Measurements from ENCODE around the gene ITIH2. TPM values are rescaled to one million over a fixed set of nuclear protein-coding genes. Genes with fewer than 3 reads are reported as not detected.

ITIH2 gene
- polyA plus RNA-seq, 3 donors = not detected

- Histone ChIP-seq H2AFZ (ENCODE audit: insufficient read depth, low read depth, low read length, poor library complexity, severe bottlenecking) (no peak overlapping the region), H3K9ac (ENCODE audit: insufficient read depth, low read length, poor library complexity, severe bottlenecking) (no peak overlapping the region), H3K79me2 (ENCODE audit: insufficient read depth, low read length) (no peaks in the 10 kb centered on the region), H3K4me3 (replicated peaks in 1 of 3; ENCODE audit: low read depth in 2 of 3, low read length in 3 of 3) (no peak overlapping the region), H3K27me3 (ENCODE audit: control insufficient read depth in 2 of 2, insufficient read depth in 2 of 2, low read length in 2 of 2) (no peaks in the 10 kb centered on the region), H4K20me1 (ENCODE audit: insufficient read depth, low read length) (no peaks in the 10 kb centered on the region), H3K36me3 (replicated peaks in 1 of 2; ENCODE audit: control insufficient read depth in 1 of 2, insufficient read depth in 2 of 2, low read length in 2 of 2) (no peaks in the 10 kb centered on the region), H3K27ac (ENCODE audit: low read depth in 1 of 2, low read length in 2 of 2) (no peak overlapping the region), H3K4me2 (replicated peaks; ENCODE audit: extremely low read depth, low read length, poor library complexity, severe bottlenecking) (no peak overlapping the region), H3K9me3 (replicated peaks in 1 of 2; ENCODE audit: control insufficient read depth in 1 of 2, insufficient read depth in 1 of 2, low read length in 2 of 2) (peaks cover 10 to 18% of the 10 kb centered on the region in 2 donors), H3K4me1 (ENCODE audit: control insufficient read depth in 1 of 2, insufficient read depth in 2 of 2, low read length in 2 of 2) (no peaks in the 10 kb centered on the region)
- H3K9me3 Mint-ChIP-seq = peaks cover 8 to 20% (median 15%) of the 10 kb centered on the region in 7 donors
- H3K27ac Mint-ChIP-seq = no peak overlapping the region
- H3K4me1 Mint-ChIP-seq = no peaks in the 10 kb centered on the region
- intact Hi-C loops (cut with micrococcal nuclease) = no loop called here
- no peaks in the 10 kb centered on the region for H3K36me3 Mint-ChIP-seq
- DNase-seq = no peak
- H3K4me3 Mint-ChIP-seq = no peak overlapping the region
- H3K27me3 Mint-ChIP-seq (ENCODE audit: low read depth in 3 of 3) = peaks cover 0 to 9% (median 8%) of the 10 kb centered on the region in 3 donors
- TF ChIP-seq CTCF (IDR thresholded peaks at IDR 0.05) = no peak
- WGBS (ENCODE audit: insufficient coverage) = 95% methylated on average over 3 of the region's 3 CpGs
Observed at GRCh38 chr10:7696545-7696944, 6.6 kb upstream of the ITIH2 start.

DNA sequence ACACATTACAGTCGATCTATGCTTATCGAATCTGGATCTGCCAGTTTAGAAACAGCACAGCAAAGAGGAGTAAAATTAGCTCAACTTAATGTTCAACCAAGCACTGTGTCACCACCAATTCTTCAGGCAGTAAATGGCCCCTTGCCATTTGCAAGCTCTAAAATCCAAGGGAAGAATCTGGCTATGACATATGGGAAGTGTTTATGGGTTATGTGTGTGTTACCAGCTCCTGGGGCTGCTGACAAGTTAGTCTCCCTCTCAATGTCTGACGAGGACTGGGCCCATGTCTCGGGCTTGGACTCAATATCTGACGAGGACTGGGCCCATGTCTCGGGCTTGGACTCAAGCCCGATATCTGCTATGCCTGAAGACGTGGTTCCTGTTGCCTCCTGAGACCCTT, 5.7 kb upstream of the ITIH2 start:
- peaks cover 6 to 14% (median 9%) of the 10 kb centered on the region in 7 donors for H3K9me3 Mint-ChIP-seq
- 96% methylated on average over 7 of the region's 8 CpGs for WGBS (ENCODE audit: insufficient coverage)
- H3K4me1 Mint-ChIP-seq = no peaks in the 10 kb centered on the region
- DNase-seq = no peak
- peaks cover 0 to 13% (median 8%) of the 10 kb centered on the region in 3 donors for H3K27me3 Mint-ChIP-seq (ENCODE audit: low read depth in 3 of 3)
- Histone ChIP-seq H3K27ac (ENCODE audit: low read depth in 1 of 2, low read length in 2 of 2) (no peak overlapping the region), H3K4me3 (replicated peaks in 1 of 3; ENCODE audit: low read depth in 2 of 3, low read length in 3 of 3) (no peak overlapping the region), H3K4me2 (replicated peaks; ENCODE audit: extremely low read depth, low read length, poor library complexity, severe bottlenecking) (no peak overlapping the region), H3K9me3 (replicated peaks in 1 of 2; ENCODE audit: control insufficient read depth in 1 of 2, insufficient read depth in 1 of 2, low read length in 2 of 2) (peaks cover 1 to 9% of the 10 kb centered on the region in 2 donors), H3K79me2 (ENCODE audit: insufficient read depth, low read length) (no peaks in the 10 kb centered on the region), H3K27me3 (ENCODE audit: control insufficient read depth in 2 of 2, insufficient read depth in 2 of 2, low read length in 2 of 2) (peaks cover 0 to 2% of the 10 kb centered on the region in 2 donors), H3K4me1 (ENCODE audit: control insufficient read depth in 1 of 2, insufficient read depth in 2 of 2, low read length in 2 of 2) (no peaks in the 10 kb centered on the region), H3K9ac (ENCODE audit: insufficient read depth, low read length, poor library complexity, severe bottlenecking) (no peak overlapping the region), H3K36me3 (replicated peaks in 1 of 2; ENCODE audit: control insufficient read depth in 1 of 2, insufficient read depth in 2 of 2, low read length in 2 of 2) (no peaks in the 10 kb centered on the region), H4K20me1 (ENCODE audit: insufficient read depth, low read length) (no peaks in the 10 kb centered on the region), H2AFZ (ENCODE audit: insufficient read depth, low read depth, low read length, poor library complexity, severe bottlenecking) (no peak overlapping the region)
- no peak overlapping the region for H3K4me3 Mint-ChIP-seq
- intact Hi-C loops (cut with micrococcal nuclease) = no loop called here
- no peak overlapping the region for H3K27ac Mint-ChIP-seq
- TF ChIP-seq CTCF (IDR thresholded peaks at IDR 0.05) = no peak
- H3K36me3 Mint-ChIP-seq = no peaks in the 10 kb centered on the region

All from CD14-positive monocyte (primary cell).